Measurements from ENCODE around the gene CACNA1I.

DNA sequence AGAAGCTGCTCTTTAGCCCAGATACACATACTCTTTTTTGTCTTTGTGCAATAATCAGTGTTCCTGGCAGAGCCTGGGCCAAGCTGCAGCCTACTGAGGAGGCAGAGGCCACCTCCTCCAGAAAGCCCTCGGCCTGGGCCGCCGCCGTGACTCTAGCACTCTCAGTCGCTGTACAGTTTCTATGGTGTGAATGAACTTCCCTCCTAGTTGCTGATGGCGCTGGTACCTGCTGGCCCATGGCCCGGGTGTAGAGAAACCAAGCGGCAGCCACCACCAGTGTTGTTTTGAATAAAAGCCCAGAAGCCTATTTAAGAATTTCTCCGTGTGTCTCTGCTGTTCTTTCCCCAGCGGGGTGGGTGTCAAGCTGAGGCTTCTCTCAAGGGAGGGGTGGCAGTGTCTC is 118.9 kb downstream of the CACNA1I start:
- TF ChIP-seq POLR2A (IDR thresholded peaks at IDR 0.05; ENCODE audit: control extremely low read depth in 1 of 2, low read depth in 2 of 2, low read length in 2 of 2) (no peak), CTCF (IDR thresholded peaks at IDR 0.05; ENCODE audit: control extremely low read depth in 1 of 3, insufficient read depth in 1 of 3, low read depth in 1 of 3, low read length in 3 of 3) (no peak), GABPA (IDR thresholded peaks at IDR 0.05; ENCODE audit: borderline replicate concordance, insufficient read depth, low read length) (no peak), CEBPB (IDR thresholded peaks at IDR 0.05; ENCODE audit: low read depth, low read length) (no peak), RBBP5 (IDR thresholded peaks at IDR 0.05; ENCODE audit: borderline replicate concordance, low read depth, low read length) (no peak), EZH2 (IDR thresholded peaks at IDR 0.05; ENCODE audit: low read depth, low read length, severe bottlenecking) (no peak), NRF1 (IDR thresholded peaks at IDR 0.05; ENCODE audit: low read depth, low read length) (no peak), JUN (IDR thresholded peaks at IDR 0.05; ENCODE audit: low read depth, low read length) (no peak)
